ENCODE results near the gene APCDD1L.

DNA sequence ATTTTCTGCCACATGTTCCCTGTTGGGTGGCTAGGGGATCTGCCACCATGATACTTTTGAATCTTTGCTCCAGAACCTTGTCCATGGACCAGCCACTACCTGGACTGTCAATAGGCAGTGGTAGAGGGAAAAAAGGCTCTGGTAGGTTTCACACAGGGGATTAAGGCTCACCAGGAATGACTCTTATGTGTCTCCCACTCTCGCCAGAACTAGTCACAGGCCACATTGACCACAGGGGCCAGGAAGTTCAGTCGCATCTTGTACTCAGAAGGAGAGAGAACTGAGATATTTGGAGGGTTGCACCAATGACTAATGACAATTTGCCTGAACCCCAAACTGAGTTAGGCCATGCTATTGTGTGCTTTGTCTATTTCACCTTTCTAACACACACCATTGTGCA is 23.6 kb upstream of the APCDD1L start:
- no peak for TF ChIP-seq POLR2A (IDR thresholded peaks at IDR 0.05; ENCODE audit: low read depth, low read length)
- no peak for TF ChIP-seq TAF1 (IDR thresholded peaks at IDR 0.05; ENCODE audit: borderline replicate concordance, low read depth, low read length)
- TF ChIP-seq POLR2AphosphoS5 (IDR thresholded peaks at IDR 0.05; ENCODE audit: low read depth, low read length): no peak

Measured in GM12892 (cell line).